Mammary epithelial cell (primary cell): Measurements from ENCODE around the gene SLC39A8.

Source experiments
- EZH2 ChIP-seq: IDR thresholded peaks from 2 replicates; pipeline ENCODE4 v1.6.1; 2012; ENCODE audit warnings: low read length, inconsistent platforms, borderline replicate concordance
- TF ChIP-seq, protein P1 (sequence below), 2 donors: IDR thresholded peaks in 1 of 2; conservative IDR thresholded peaks in 1 of 2; 2 replicates each; pipeline ENCODE4 v1.5.1; 2011 to 2012; ENCODE audit warnings: inconsistent platforms in 2 of 2, low read length in 2 of 2, mild to moderate bottlenecking in 2 of 2, control low read depth in 1 of 2, low read depth in 1 of 2; ENCODE audit not compliant: insufficient read depth in 1 of 2; ENCODE audit errors: extremely low read depth in 1 of 2

DNA sequence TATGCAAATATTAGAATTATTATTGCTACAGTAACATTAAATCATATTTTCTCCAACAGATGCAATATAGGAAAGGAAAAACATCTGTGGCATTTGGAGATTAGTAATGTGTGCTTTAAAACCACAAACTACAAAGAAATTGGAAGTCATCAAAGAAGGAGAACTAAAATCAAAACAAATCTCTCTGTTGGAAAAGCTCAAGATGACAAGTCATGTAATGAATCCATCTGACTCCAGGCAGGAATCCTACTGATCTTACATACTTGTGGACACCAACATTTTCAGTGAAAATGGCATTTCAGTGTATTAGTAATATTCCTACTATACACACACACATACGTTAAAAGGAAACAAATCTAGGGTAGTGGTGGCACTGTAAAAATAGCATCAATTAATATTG lies 98.2 kb downstream of the SLC39A8 start:
- TF ChIP-seq, protein P1, sequence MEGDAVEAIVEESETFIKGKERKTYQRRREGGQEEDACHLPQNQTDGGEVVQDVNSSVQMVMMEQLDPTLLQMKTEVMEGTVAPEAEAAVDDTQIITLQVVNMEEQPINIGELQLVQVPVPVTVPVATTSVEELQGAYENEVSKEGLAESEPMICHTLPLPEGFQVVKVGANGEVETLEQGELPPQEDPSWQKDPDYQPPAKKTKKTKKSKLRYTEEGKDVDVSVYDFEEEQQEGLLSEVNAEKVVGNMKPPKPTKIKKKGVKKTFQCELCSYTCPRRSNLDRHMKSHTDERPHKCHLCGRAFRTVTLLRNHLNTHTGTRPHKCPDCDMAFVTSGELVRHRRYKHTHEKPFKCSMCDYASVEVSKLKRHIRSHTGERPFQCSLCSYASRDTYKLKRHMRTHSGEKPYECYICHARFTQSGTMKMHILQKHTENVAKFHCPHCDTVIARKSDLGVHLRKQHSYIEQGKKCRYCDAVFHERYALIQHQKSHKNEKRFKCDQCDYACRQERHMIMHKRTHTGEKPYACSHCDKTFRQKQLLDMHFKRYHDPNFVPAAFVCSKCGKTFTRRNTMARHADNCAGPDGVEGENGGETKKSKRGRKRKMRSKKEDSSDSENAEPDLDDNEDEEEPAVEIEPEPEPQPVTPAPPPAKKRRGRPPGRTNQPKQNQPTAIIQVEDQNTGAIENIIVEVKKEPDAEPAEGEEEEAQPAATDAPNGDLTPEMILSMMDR (conservative IDR thresholded peaks at IDR 0.05 in 1 of 2, IDR thresholded peaks at IDR 0.05 in 1 of 2; ENCODE audit: extremely low read depth in 1 of 2, insufficient read depth in 1 of 2, low read depth in 1 of 2, low read length in 2 of 2): no peak
- TF ChIP-seq EZH2: no peak
